D721Med (cell line): ENCODE measurements around the gene NUDT7.

ENCODE experiments used
- DNase-seq: peaks from one replicate; pipeline ENCODE4 v3.0.0; 2011; ENCODE audit warnings: low spot score; ENCODE audit not compliant: insufficient read length
- FAIRE-seq: peaks from 2 replicates; lab custom pipeline; 2011; peaks lifted over from hg19 to GRCh38; lab: Jason Lieb, UNC
- CTCF ChIP-seq: IDR thresholded peaks from 2 replicates; pipeline ENCODE4 v1.5.1; 2012; ENCODE audit warnings: mild to moderate bottlenecking, control low read depth; ENCODE audit not compliant: insufficient read depth; ENCODE audit errors: missing control alignments

Gene NUDT7

GRCh38 chr16:77767211-77767610 lies 44.9 kb downstream of the NUDT7 start:
- DNase-seq (no peak), FAIRE-seq (no peak)
- no peak for TF ChIP-seq CTCF

GRCh38 chr16:77767826-77768225 lies 45.5 kb downstream of the NUDT7 start:
- no peak for FAIRE-seq

GRCh38 chr16:77775911-77776909 lies 53.9 kb downstream of the NUDT7 start:
- FAIRE-seq, result no peak
- DNase-seq, result no peak
- TF ChIP-seq CTCF, result no peak

More at GRCh38 chr16:77767826-77768225, 45.5 kb downstream of the NUDT7 start:
- no peak for TF ChIP-seq CTCF
- no peak for DNase-seq

- DNase-seq, result no peak
Measured at GRCh38 chr16:77777745-77778144, 55.4 kb downstream of the NUDT7 start.

GRCh38 chr16:77780378-77780837 lies 58.1 kb downstream of the NUDT7 start:
- FAIRE-seq (no peak), DNase-seq (no peak)

More at GRCh38 chr16:77777745-77778144, 55.4 kb downstream of the NUDT7 start:
- no peak for TF ChIP-seq CTCF
- FAIRE-seq, result no peak

GRCh38 chr16:77781091-77781490 lies 58.8 kb downstream of the NUDT7 start:
- DNase-seq (no peak), FAIRE-seq (no peak)
- TF ChIP-seq CTCF, result no peak

More at GRCh38 chr16:77780378-77780837, 58.1 kb downstream of the NUDT7 start:
- no peak for TF ChIP-seq CTCF

GRCh38 chr16:77782694-77783093 lies 60.4 kb downstream of the NUDT7 start:
- no peak for FAIRE-seq
- TF ChIP-seq CTCF, result peak; percentile 60
- DNase-seq, result no peak
